A549 treated with Mapracorat at 1 μM for 4 hours (cell line): ENCODE results near the gene KCNK3. TPM values are rescaled to one million over a fixed set of nuclear protein-coding genes. Genes with fewer than 3 reads are reported as not detected.

Experiments
- total RNA-seq: library from RNA; stranded (reverse); fragments of 200-300 nt; extraction: Qiagen RNA extraction; gene quantifications from 5 replicates; pipeline ENCODE4 v1.2.3, GENCODE V29; 2022

Gene KCNK3
- total RNA-seq, result 0.43 to 0.94 TPM (median 0.79 TPM) in 5 replicates

GRCh38 chr2:26692279-26692896 is at the start of gene KCNK3:
KCNK3 (plus strand) TSS chr2:26692722; CDS start chr2:26692876, 154 bp downstream.

DNA sequence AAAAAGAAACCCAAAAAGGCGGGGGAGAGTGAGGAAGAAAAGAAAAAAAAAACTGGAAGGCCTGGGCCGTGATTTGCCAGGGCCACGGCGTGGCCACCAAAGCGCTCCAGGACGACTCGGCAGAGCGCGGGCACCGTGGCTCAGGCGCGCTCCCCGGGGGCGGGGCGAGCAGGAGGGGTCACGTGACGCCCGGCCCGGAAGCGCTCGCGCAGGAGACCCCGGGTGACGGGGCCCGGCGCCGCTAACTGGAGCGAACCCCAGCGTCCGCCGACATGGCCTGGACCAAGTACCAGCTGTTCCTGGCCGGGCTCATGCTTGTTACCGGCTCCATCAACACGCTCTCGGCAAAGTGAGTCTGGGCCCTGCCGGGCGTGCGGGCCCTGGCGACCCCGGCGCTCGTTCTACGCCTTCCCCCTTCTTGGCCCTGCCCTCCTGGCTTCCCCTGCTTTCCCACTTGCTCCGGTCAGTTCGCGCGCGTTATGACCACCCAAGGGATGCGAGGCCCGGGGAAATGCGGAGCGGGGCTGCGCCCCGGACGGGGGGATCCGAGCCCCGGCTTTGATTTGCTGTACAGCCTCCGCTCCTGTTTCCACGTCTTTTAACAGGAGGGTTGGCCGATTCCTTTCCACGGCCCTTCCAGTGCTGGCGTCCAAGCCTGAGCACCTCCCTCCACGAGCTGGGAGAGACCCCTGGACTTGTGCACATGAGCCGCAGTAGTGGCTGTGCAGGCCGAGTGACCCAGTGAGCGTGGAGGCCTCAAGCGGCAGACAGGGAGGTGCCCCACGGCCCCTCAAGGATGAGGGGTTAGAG is 71.8 kb downstream of the KCNK3 start, which contains the start of gene SLC35F6:
TSS of gene SLC35F6 (plus strand) at position 207 of the 810 bp plus-strand sequence. CDS start at position 273, 66 bp downstream.

Other genes with a start within 250 kb of the KCNK3 start
- 0.03 to 0.21 TPM (median 0.15 TPM) in 5 replicates for gene OTOF, start 214.6 kb upstream of the KCNK3 start, total RNA-seq
- gene CIB4, start 51.4 kb upstream of the KCNK3 start, total RNA-seq, result 0.31 to 0.38 TPM (median 0.35 TPM) in 3 of 5 replicates, not detected in the others
- gene SLC35F6, start 71.6 kb downstream of the KCNK3 start, total RNA-seq, result 32.7 to 38.7 TPM (median 35.5 TPM) in 5 replicates
- gene CENPA, start 93.3 kb downstream of the KCNK3 start, total RNA-seq, result 40.4 to 56.5 TPM (median 52.3 TPM) in 5 replicates
- gene DPYSL5, start 155.4 kb downstream of the KCNK3 start, total RNA-seq, result 3.6 to 7.7 TPM (median 5.3 TPM) in 5 replicates